Hepatocyte (in vitro differentiated cells): ENCODE data around the gene IL17RE.

Experiments
- EZH2 ChIP-seq: fragments of 200-600 bp; sonication (generic); IDR thresholded peaks from 2 replicates; pipeline ENCODE4 v1.6.1; 2016; ENCODE audit warnings: antibody characterized with exemption, mild to moderate bottlenecking, borderline replicate concordance
- TF ChIP-seq, protein P1 (sequence below): fragments of 200-600 bp; sonication (generic); IDR thresholded peaks from 2 replicates; pipeline ENCODE4 v1.5.1; 2016; ENCODE audit warnings: antibody characterized with exemption, mild to moderate bottlenecking; ENCODE audit not compliant: poor library complexity

- TF ChIP-seq, protein P1, sequence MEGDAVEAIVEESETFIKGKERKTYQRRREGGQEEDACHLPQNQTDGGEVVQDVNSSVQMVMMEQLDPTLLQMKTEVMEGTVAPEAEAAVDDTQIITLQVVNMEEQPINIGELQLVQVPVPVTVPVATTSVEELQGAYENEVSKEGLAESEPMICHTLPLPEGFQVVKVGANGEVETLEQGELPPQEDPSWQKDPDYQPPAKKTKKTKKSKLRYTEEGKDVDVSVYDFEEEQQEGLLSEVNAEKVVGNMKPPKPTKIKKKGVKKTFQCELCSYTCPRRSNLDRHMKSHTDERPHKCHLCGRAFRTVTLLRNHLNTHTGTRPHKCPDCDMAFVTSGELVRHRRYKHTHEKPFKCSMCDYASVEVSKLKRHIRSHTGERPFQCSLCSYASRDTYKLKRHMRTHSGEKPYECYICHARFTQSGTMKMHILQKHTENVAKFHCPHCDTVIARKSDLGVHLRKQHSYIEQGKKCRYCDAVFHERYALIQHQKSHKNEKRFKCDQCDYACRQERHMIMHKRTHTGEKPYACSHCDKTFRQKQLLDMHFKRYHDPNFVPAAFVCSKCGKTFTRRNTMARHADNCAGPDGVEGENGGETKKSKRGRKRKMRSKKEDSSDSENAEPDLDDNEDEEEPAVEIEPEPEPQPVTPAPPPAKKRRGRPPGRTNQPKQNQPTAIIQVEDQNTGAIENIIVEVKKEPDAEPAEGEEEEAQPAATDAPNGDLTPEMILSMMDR, result no peak
- TF ChIP-seq EZH2, result no peak
These were observed 3.8 kb downstream of the IL17RE start for GRCh38 chr3:9906480-9906879.
